Retinal pigment epithelial cell (primary cell): ENCODE results near the gene TYRP1.

Source experiments
- DNase-seq: peaks from one replicate; pipeline ENCODE4 v3.0.0-alpha.2; 2010; ENCODE audit warnings: low read depth
- H3K4me3 ChIP-seq: 2 replicates; pipeline ENCODE4 v1.5.1; 2011; ENCODE audit warnings: mild to moderate bottlenecking, low read length, control low read depth, moderate library complexity
- TF ChIP-seq, protein P1 (sequence below): conservative IDR thresholded peaks from 2 replicates; pipeline ENCODE4 v1.5.1; 2011; ENCODE audit warnings: low read depth, low read length, control low read depth, inconsistent platforms

Gene TYRP1

DNA sequence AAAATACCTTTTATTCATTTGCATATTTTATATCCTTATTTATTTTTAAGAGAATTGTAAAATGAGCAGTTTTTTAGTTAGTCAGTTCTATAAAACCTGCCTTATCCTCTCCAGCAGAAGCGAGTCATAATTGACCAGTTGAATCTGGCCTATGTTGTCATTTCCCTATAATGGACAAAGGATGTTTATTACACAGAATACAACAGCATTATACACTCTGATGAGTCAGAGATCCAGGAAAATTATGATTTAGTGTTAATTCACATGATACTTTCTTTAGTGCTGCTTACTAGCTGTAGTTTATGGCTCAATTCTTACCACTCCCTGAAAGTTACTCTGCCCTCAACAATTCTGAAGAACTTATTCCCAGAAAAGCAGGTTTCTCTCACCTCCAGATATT lies 54.8 kb downstream of the TYRP1 start:
- DNase-seq = no peak

DNA sequence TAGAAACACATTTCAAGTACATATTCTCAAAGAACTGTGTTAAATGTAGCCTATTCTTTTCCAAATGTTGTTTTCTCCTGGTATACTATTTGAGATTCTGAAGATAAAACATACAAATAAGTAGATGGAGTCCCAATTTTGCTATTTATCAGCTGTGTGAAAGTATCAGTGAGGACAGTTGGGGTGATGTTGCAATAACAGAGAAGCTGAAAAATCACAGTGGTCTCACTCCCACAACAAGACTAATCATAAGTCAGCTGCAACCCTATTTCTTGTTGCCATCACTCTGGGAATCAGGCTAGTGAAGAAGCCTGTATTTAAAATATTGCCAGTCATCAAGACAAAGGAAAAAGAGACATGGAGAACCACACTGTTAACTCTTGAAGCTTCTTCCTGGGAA lies 55.8 kb downstream of the TYRP1 start:
- no peak overlapping the region for H3K4me3 ChIP-seq
- DNase-seq = no peak
- TF ChIP-seq, protein P1, sequence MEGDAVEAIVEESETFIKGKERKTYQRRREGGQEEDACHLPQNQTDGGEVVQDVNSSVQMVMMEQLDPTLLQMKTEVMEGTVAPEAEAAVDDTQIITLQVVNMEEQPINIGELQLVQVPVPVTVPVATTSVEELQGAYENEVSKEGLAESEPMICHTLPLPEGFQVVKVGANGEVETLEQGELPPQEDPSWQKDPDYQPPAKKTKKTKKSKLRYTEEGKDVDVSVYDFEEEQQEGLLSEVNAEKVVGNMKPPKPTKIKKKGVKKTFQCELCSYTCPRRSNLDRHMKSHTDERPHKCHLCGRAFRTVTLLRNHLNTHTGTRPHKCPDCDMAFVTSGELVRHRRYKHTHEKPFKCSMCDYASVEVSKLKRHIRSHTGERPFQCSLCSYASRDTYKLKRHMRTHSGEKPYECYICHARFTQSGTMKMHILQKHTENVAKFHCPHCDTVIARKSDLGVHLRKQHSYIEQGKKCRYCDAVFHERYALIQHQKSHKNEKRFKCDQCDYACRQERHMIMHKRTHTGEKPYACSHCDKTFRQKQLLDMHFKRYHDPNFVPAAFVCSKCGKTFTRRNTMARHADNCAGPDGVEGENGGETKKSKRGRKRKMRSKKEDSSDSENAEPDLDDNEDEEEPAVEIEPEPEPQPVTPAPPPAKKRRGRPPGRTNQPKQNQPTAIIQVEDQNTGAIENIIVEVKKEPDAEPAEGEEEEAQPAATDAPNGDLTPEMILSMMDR = no peak

More for the DNA sequence above, 54.8 kb downstream of the TYRP1 start:
- TF ChIP-seq, protein P1 = no peak
- H3K4me3 ChIP-seq = no peak overlapping the region

DNA sequence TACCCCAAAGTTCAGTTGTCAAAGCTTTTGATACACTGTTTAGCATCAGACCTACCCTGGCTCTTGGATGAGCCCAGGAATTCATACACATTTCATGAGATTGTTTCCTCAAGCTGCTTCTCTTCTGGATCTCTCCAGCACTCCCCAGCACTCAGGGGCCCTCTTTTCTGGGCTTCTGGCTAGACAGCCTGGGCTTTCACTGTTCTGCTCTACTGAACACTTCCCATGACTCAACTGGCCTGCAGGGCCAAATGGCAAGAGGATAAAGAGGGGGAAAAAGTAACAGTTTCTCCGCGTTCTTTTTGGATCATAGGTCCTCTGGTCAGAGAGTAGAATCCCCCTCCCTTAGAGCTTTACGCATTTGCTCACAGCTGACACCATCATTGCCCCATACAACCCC lies 60.7 kb downstream of the TYRP1 start:
- H3K4me3 ChIP-seq = no peak overlapping the region
- DNase-seq = no peak
- TF ChIP-seq, protein P1 = no peak

DNA sequence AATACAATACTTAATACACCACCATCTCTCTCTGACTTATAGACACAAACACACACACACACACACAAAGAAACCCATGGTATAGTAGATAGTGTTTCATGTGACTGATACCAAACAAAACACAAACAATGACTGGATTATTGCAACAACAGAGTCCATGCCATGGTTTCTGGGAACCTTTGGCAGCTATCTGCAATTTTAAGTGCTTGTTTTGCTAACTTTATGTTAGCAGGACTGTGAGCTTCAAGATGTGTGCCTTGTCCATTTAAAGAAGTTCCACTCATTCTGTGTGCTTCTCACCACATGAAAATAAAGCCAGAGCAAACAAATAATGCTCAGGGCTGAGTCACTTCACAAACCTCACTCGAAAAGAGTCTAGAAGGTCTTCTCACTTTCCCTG lies 66.6 kb downstream of the TYRP1 start:
- no peak for DNase-seq
- H3K4me3 ChIP-seq = no peak overlapping the region
- TF ChIP-seq, protein P1 = no peak
